ENCODE results near the gene FEV.
"Not testable (repeated sequence)": the region's sequence is repeated elsewhere in the genome, so short reads cannot be mapped to it uniquely, and the experiment has no call there.

FEV gene

GRCh38 chr2:218946621-218947020 lies 38.4 kb downstream of the FEV start:
- no peaks in the 10 kb centered on the region for H3K27me3 ChIP-seq (ENCODE audit: insufficient read depth, insufficient read length)
- no peaks in the 10 kb centered on the region for H3K36me3 ChIP-seq (ENCODE audit: insufficient read depth, insufficient read length, low read length)
- TF ChIP-seq YY1 (IDR thresholded peaks at IDR 0.05; ENCODE audit: insufficient read depth, insufficient read length): no peak
- TF ChIP-seq ZNF274 (IDR thresholded peaks at IDR 0.05; ENCODE audit: low read depth, low read length): no peak
- TF ChIP-seq SUZ12 (IDR thresholded peaks at IDR 0.05; ENCODE audit: extremely low read depth, insufficient read depth, insufficient read length): no peak
- no peaks in the 10 kb centered on the region; the same call in 1 of the 2 replicates for H3K9me3 ChIP-seq (ENCODE audit: insufficient read depth, low read length)
- no peak overlapping the region for H3K9ac ChIP-seq (ENCODE audit: insufficient read length, low read depth)
- DNase-seq (ENCODE audit: low read depth, low spot score): no peak
- H3K4me3 ChIP-seq (ENCODE audit: insufficient read length, low read depth): no peak overlapping the region
- H3K4me1 ChIP-seq (ENCODE audit: insufficient read depth, insufficient read length): no peaks in the 10 kb centered on the region

GRCh38 chr2:218944759-218945404 lies 40.1 kb downstream of the FEV start:
- no peak for DNase-seq (ENCODE audit: low read depth, low spot score)
- no peaks in the 10 kb centered on the region for H3K27me3 ChIP-seq (ENCODE audit: insufficient read depth, insufficient read length)
- H3K9me3 ChIP-seq (ENCODE audit: insufficient read depth, low read length): peaks cover 5% of the 10 kb centered on the region; the same call in 1 of the 2 replicates
- H3K4me3 ChIP-seq (ENCODE audit: insufficient read length, low read depth): no peak overlapping the region
- no peaks in the 10 kb centered on the region for H3K36me3 ChIP-seq (ENCODE audit: insufficient read depth, insufficient read length, low read length)
- TF ChIP-seq SUZ12 (IDR thresholded peaks at IDR 0.05; ENCODE audit: extremely low read depth, insufficient read depth, insufficient read length): no peak
- no peaks in the 10 kb centered on the region for H3K4me1 ChIP-seq (ENCODE audit: insufficient read depth, insufficient read length)
- H3K9ac ChIP-seq (ENCODE audit: insufficient read length, low read depth): no peak overlapping the region

- H3K27me3 ChIP-seq (ENCODE audit: insufficient read depth, insufficient read length); DNase-seq (ENCODE audit: low read depth, low spot score); H3K4me1 ChIP-seq (ENCODE audit: insufficient read depth, insufficient read length); H3K9ac ChIP-seq (ENCODE audit: insufficient read length, low read depth); H3K4me3 ChIP-seq (ENCODE audit: insufficient read length, low read depth); H3K36me3 ChIP-seq (ENCODE audit: insufficient read depth, insufficient read length, low read length): not testable (repeated sequence)
- peaks cover 29% of the 10 kb centered on the region; the same call in 1 of the 2 replicates for H3K9me3 ChIP-seq (ENCODE audit: insufficient read depth, low read length)
Observed at GRCh38 chr2:218931751-218932150, 53.2 kb downstream of the FEV start.
